Right forelimb (tissue), 1 donor: ENCODE results near the gene ALS2.
A peak's percentile ranks its signal among the peaks of the same experiment; 100 is the strongest.
"Not testable (repeated sequence)": the region's sequence is repeated elsewhere in the genome, so short reads cannot be mapped to it uniquely, and the experiment has no call there.

ENCODE experiments used
- DNase-seq: peaks from one replicate; pipeline ENCODE4 v3.0.0-alpha.2; 2018

The ALS2 gene

DNA sequence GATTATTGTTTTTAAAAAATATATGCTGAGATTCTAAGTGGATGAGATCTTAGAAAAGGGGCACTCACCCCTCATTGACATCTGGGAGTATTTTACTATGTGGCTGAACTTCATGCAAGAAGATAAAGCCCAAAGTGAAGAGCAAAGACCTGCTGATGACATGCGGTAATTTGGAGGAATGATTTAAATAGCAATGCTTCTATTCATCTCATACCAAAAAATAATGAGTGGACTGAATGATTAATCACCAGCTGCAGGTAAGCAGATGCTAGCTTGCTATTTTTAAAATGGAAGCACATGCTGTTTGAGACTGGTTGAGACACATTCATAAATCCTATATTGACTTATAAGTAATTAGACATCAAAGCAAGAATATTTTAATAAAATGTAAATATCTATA, 12.9 kb upstream of the ALS2 start:
- no peak for DNase-seq

DNA sequence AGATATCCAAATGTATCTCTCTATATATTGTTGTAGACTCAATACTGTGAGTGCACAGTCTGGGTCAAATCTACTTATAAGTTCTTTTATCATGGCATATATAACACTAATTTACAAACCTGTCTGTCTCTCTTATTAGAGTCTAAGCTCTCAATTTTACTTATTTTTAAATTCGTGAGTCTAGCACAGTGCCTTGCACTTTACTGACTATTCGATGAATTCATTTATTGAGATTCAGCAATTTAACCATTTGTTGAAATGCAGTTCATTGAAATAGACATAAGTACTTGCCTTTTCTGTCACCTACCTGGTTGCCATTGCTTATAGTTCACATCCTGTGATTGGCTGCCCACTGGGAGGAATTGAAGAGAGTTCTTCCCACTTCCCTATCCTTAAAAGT, 10.3 kb upstream of the ALS2 start:
- DNase-seq, result no peak

DNA sequence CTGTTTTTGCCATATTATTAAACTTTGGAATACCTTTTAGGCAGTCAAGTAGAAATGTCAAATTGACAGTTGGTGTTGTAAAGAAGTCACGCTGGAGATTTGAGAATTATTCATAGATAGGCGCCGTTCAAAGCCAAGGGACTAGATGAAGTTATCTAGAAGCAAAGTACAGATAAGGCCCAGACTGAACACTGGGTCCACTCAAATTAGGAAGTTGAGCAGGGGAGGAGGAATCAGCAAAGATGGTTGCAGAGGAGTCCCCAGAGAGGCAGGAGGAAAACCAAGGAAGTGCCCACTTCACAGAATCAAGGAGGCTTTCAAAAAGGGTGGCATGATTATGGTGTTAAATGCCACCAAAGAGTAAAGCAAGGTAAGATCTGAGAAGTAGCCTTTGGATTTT, 9.6 kb upstream of the ALS2 start:
- DNase-seq, result no peak

DNA sequence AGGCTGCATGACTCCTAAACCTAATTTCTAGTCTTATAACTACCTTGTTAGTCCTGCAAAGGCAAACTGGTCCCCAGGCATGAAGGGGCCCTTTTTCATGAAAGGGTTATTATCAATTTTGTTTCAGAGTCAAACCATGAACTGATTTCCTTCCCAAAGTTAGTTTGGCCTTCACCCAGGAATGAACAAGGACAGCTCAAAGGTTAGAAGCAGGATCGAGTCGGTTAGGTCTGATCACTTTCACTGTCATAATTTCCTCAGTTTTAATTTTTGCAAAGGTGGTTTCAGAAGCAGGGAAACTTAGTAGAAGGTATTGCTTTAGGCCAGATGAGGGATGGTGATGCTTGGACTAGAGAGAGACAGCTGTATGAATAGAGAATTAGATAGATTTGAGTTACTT, 8.7 kb upstream of the ALS2 start:
- no peak for DNase-seq

DNA sequence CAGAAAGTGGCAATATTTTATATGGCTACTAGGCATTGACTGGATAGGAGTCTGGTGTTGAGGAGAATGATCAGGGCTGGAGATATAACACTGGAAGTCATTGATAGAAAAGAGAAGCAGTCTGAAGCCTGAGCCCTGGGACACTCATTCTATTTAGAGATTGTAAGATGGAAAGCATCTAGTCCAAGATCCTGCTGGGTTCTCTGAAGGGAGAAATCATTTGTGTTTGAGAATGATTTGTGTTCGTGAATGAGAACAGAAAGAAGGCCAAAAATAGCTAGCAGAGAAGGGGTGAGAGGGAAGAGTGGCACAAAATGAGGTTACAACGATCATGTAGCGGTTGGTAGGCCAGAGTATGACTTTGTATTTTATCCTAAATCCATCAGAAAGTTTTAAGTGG, 7.6 kb upstream of the ALS2 start:
- DNase-seq, result no peak

DNA sequence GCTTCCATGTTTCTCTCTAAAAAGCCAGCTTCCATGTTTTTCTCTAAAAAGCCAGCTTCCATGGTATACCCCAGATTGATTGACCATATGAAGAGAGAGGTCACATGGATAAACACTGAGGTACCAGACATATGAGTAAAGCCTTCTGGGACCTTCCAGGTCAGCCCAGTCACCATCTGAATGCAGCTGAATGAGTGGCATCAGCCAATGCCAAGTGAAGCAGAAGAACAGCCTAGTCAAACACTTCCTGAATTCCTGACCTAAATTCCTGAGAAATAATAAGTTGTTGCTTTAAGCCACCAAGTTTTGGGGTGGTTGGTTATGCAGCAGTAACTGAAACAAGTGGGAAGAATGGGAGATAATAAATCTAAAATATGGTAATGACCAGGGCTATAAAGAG, 5.7 kb upstream of the ALS2 start:
- no peak for DNase-seq

DNA sequence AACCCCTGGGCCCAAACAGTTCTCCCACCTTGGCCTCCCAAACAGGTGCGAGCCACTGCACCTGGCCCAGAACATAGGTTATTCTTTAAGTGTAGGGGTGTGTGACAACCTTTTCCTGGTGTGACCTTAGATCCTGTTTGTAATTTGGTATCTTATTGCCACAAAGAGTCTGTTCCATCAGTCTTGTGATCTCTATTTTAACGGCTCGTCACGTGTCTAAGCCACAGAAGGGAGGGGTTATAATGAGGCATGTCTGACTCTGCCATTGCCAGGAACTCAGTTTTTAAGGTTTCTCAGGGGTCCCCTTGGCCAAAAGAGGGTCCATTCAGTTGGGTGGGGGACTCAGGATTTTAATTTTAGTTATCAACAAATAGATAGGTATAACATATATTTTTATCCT, 4.4 kb upstream of the ALS2 start:
- no peak for DNase-seq

DNA sequence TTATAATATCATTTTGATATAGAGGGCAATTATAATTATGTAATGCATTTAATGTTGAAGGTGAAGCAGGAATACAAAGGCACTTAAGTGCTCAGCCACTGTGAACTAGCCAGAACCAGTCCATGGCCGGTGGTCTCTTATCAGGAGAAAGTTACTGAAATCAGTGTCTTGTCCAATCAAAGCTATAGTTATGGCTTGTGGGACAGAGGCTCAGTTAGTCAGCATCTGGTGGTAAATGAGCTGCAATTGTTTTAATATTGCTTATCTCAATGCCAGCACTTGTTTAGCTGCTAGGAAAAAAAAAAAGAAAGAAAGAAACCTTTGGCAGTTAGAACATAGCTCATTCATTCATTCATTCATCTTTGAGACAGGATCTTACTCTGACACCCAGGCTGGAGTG, 3.8 kb upstream of the ALS2 start:
- no peak for DNase-seq

DNA sequence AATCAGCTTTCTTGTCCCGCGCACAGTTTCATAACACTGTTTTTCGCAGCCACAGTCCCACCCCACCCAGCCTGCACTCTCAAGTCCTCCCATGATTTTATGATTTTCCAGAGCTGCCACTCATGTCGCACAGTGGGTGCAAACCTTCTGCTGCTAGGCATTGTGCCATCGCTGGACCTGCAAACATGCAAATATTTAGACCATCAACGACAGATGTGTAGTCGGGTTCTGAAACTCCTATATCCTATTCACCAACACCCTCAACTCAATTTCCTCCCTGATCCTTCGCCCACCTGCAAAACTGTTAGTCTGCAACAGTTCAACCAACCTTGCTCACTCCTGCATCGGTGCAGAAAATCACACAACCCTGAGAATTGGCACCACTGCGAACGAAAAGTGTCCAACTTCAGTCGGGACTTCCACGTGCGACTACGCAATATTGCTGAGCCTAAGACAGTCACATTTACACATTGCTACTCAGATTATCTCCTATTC, 871 bp upstream of the ALS2 start:
- peak; percentile 48 for DNase-seq

DNA sequence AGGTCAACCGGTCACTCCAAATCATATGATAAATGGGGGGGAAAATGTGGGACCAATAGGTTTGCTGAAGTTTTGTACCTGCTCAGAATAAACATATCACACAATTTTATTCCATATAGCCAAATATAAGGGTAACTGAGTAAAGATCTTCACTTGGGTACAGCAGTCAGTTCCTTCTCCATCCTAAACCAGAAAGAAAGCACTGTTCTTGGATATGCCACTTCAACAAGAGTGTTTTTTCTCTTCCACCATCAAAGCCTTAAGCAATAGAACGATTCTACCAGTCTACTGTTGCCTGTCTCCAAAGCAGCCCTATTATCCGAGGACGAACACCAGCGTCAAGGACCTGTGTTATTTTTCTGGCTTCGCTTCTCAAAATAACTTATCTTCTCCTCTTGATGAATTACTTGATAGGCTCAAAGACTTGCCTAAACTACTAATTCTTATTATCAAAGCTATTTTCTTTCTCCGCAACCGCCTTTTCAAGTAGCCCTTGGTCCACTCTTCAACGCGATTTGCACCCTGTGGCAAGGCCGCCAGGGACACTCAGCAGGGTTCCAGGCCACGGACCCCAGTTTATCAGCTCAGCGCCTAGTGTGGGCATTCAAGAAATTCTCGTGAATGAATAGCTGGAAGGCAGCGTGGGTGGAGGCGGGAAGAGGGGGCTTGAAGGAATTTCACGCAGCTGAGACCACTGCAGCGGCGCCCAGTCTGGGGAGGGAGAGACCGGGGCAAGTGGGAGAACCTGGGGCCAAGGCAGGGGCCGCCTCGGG, 646 bp downstream of the ALS2 start:
- no peak for DNase-seq

DNA sequence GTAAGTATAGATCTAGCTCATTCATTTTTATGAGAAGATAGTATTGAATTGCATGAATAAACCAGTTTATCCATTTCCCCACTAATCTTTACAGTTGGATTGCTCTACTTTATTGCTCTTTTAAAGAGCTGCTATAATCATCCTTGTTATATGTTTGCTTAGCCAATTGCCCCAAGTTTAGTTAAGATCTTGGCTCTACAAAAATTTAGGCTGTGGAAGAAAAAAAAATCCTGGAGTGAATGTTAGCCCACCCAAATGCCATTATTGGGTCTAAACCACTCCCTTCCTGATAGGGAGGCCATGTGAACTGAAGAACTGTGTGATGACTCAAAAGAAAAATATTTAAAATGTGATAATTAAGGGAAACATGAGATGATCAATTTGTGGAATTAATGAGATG, 2.9 kb downstream of the ALS2 start:
- DNase-seq, result no peak

DNA sequence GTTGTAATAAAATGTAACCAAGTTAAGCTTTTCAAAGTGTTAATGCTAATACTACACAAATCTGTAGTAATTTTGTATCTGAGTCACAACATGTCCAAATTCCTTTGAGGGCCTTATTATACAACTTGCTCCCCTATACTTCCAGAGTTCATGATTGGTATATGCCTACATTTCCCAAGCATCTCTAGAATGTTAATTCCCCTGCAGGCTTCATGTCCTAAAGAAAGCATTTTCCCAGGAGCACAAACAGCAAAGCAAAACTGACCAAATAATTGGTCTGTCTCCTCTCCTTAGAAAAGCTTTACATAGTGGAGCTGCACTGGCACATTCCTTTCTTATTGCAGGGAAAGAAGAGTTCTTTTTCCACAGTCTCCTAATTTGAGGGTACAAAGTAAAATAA, 3.7 kb downstream of the ALS2 start:
- no peak for DNase-seq

DNA sequence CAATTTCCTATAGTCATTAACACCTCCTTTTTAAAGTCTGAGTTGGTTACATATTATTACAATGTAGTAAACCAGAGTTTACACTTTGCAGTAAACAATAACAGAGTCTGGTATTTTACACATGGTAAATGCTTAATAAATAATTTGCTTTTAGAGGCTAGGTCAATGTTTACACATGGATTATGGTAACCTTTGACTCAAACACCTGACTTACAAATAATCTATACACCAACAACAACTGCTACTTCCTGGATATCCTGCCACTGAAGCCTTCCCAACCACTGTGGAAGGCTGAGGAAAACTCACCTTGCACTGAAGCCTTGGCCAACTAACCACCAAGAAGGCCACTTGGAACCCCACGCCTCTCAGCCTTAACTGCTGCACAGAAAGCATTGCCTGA, 5.4 kb downstream of the ALS2 start:
- no peak for DNase-seq

DNA sequence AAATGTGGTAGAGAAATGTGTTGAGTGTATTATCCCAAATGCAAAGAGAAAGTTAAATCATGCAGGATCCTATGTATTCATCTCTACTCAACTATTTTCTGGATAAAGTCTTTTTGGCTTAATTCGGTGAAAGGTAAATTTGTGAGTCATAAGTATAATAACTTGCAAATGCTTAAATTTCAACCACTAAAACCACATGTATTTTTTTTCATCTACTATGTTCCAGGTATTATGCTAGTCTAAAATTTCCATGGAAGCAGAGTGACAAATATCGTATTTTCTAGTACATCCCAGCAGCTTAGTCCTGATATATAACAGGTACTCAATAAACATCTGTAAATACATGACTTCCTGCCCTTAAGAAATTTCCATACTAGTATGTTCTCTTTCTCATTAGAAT, 6.2 kb downstream of the ALS2 start:
- no peak for DNase-seq

DNA sequence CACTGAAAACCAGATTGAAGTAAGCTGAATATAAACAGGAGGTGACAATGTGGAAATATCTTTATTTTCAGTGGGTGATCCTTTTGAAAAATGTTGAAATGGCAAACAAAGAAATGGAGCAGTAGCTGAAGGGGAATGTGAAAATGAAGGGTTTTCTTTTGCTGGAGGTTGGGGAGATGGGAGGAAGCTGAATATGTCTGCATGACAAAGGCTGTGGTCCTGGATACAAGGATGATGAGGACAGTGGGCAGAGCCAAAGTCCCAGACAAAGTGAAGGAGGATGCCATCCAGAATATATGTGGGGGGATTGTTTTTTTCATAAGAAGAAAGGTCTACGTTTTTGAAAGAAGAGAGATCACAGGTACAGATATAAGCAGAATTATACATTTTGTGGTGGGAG, 6.7 kb downstream of the ALS2 start:
- DNase-seq, result no peak

DNA sequence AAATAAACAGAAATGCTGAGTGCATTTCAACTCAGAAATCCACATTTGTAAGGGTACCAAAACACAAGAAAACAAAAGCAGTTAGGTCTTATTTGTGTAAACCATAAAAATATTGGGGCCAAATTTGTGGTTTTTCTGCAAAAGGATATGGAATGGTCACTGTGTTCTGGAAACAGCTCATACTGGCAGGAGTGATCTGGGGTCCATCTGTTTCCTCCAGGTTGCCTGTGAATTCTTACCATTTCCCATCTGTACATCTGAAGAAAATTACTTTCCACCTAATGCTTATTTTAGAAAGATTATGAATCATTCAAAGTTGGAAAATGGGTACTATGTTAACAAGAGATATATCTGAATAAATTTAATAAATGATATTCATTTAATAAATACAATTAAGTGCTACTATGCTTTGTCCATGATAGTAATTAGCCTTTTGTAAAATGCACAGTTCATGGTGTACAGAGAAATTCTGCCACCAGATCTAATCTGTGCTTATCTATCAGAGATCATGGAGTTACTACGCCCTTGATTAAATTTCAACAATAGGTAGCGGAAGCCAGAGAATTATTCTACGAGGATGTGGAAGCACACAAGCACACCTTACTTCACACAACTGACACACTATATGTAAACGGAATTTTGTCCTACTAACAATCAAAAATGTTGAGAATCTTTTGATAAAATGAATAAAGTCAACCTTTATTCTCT, 10.9 kb downstream of the ALS2 start:
- no peak for DNase-seq

DNA sequence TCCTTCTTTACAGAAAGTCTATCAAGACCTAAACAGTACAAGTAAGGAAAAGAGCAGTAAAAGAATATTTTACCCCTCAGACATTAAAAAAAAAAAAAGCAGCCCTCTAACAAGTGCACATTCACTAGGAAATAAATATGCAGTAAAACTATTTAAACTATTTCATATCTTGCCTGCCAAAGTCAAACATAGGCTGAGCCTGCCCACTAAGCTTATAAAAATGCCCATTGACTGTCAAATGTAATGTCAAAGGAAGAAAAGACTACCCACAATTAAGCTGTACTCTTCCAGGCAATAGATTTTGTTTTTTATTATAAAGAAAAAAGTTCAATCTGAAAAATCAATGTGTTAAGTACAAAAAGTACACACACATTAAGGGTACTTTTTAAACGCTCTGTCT, 11.8 kb downstream of the ALS2 start:
- no peak for DNase-seq

DNA sequence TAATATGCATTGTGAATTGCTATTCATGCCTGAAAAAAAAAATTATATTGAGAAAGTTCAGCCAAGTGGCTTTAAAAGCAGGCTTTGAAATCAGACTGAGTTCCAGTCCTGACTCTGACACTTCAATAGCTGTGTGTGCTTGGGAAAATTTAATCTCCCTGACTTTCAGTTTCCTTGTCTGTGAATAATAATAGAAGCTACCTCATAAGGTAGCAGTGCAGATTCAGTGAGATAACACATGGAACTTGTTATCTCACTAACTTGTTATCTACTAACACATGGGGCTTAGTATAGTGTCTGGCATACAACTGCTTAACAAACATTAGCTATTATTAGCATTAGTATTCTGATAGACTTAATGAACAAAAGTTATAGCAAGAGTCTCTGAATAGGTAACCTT, 14.9 kb downstream of the ALS2 start:
- DNase-seq, result no peak

DNA sequence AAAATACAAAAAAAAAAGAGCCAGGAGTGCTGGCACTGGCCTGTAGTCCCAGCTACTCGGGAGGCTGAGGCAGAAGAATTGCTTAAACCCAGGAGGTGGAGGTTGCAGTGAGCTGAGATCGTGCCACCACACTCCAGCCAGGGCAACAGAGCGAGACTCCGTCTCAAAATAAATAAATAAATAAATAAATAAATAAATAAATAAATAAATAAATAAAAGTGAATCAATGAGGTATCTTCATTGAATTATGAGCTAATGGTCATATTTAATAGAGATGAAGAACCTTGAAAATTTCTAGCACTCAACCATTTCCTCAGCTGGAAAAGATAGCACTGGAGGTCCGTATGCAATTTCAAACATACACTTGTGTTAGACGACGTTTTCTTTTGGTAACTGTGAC, 16.3 kb downstream of the ALS2 start:
- DNase-seq, result not testable (repeated sequence)

DNA sequence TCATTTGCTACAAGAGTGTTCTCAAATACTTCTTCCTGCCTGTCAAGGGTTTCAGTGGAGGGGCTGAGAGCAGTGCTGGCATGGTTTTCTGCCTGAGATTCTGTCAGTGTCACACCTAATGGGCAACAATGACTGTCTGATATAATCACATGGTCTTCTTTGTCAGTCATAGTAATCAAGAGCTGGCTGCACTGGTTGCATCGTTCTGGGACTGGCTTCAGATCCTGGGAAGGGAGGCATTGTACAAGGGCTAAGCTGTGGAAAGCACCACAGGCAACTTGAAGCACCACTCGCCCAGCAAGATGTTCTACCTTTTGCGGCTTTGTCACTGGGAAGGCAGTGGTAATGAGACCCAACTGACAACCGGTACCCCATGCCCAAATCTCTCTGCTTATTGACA, 19.6 kb downstream of the ALS2 start:
- DNase-seq, result no peak

DNA sequence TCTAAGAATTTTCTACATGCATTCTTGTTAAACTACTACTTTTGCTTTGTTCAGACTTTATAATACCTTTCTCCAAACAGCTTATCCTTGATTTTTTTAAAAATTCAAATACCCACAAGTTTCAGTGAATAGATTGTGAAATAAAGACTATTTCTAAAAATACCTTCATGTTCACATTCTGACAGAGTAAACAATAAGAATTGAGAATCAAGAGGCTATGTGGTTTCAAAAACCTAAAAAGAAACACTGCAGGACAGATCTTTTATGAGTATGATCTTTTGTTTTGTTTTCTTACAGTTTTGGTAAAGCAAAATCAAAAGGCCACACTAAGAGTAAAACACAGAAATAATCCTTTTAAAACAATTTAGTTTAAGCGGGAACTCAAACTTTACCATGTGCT, 21.2 kb downstream of the ALS2 start:
- DNase-seq, result no peak

DNA sequence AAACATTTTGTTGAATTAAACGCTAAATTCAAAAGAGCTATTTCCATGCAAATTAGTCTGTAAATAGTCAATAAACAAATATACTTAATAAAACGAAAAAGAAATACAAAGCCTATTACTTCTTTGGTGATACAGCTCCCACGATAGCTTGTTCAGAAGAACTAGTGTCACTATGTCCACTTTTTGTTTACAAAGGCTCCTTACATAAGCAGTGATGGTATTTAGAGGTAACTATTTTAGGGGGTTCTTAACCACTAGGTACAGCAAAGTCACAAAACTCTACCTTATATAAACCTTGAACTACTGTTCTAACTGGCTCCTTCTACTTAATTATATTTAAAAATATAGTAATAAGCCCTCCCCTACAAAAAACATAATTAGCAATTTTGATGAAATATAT, 21.9 kb downstream of the ALS2 start:
- no peak for DNase-seq

DNA sequence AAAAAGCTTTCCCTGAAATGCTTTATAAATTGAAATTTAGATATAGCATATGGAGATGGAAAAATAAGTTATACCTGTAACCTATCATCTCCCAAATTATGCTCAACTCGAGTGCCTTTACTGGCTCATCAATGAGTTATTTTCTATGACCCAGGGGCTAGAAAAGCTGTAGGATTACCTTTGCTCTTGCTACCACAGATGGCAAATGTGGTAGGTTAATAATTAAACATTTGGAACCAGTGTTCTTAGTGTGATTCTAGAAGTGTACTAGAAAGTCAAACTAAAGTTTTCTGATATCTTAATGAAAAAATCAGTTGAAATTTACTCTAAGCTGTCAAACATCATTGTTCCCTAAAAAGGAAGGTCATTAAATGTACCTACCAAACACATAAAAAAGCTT, 22.5 kb downstream of the ALS2 start:
- DNase-seq, result no peak

DNA sequence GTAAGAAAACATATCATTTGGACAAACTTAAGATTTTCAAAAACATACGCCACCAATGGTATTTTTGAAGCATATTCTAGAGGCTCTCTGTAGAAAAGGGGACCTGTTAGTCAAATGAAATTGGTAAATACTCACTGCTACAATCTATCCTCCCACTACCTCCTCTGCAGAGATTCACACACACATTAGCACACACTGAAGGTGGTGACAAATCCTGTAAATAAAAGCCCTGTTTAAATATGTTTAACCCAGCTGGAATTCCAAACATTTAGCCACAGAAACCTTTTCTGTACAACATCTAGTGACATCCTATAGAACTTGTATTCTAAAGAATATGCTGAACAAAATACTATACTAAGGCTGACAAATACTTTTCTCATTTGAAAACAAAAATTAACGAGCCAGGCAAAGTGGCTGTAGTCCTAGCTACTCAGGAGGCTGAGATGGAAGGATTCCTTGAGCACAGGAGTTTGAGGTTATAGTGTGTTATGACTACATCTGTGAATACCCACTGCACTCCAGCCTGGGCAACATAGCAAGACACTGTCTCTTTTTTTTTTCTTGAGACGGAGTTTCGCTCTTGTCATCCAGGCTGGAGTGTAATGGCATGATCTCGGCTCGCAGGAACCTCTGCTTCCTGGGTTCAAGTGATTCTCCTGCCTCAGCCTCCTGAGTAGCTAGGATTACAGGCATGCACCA, 25.9 kb downstream of the ALS2 start:
- DNase-seq, result no peak
